IMR-90 (cell line): Measurements from ENCODE around the gene ANKFN1. TPM values are rescaled to one million over a fixed set of nuclear protein-coding genes. Genes with fewer than 3 reads are reported as not detected.

ENCODE experiments used
- ATAC-seq: fragments of 200-7000 bp; cut with Tn5 transposase; 2 replicates; pipeline ENCODE4 v1.9.1; 2020; ENCODE audit warnings: low read depth, mild to moderate bottlenecking, moderate library complexity
- BruUV-seq: library from RNA; stranded (reverse); fragments of 400-500 nt; replicated peaks from 2 replicates; lab custom pipeline; 2021; lab: Mats Ljungman, UMichigan
- CTCF ChIA-PET: fragments of 300-600 bp; formaldehyde crosslinking; extraction: SDS; loops from one replicate; lab custom pipeline; 2021; ENCODE audit warnings: antibody characterized with exemption; lab: Yijun Ruan, JAX
- POLR2A ChIA-PET: fragments of 300-600 bp; sonication (Branson Sonifier 250); formaldehyde crosslinking; loops from one replicate; lab custom pipeline; 2022; ENCODE audit warnings: antibody characterized with exemption; ENCODE audit not compliant: unreplicated experiment; lab: Charles Lee
- DNase-seq: peaks from one replicate; pipeline ENCODE4 v3.0.0; 2013
- H2AFZ ChIP-seq: replicated peaks from 2 replicates; pipeline ENCODE3; 2013; ENCODE audit warnings: low read length, mild to moderate bottlenecking; ENCODE audit not compliant: poor library complexity
- H2AK5ac ChIP-seq: 2 replicates; pipeline ENCODE4 v1.6.1; 2013; ENCODE audit warnings: low read depth, low read length, inconsistent platforms
- H2AK9ac ChIP-seq: replicated peaks from 2 replicates; pipeline ENCODE3; 2013; ENCODE audit warnings: mild to moderate bottlenecking, low read depth, low read length, moderate library complexity; ENCODE audit not compliant: poor library complexity
- H2BK120ac ChIP-seq: 2 replicates; pipeline ENCODE4 v1.6.1; 2013; ENCODE audit warnings: low read depth, low read length, inconsistent platforms
- H2BK15ac ChIP-seq: 3 replicates; pipeline ENCODE4 v1.6.1; 2013; ENCODE audit warnings: low read depth, low read length, inconsistent platforms
- H2BK20ac ChIP-seq: 2 replicates; pipeline ENCODE4 v1.6.1; 2013; ENCODE audit warnings: low read depth, mild to moderate bottlenecking, inconsistent platforms, low read length, moderate library complexity
- H2BK5ac ChIP-seq: 2 replicates; pipeline ENCODE4 v1.6.1; 2013; ENCODE audit warnings: mild to moderate bottlenecking, low read depth, low read length, inconsistent platforms; ENCODE audit not compliant: poor library complexity, severe bottlenecking
- H3K14ac ChIP-seq: replicated peaks from 2 replicates; pipeline ENCODE4 v1.6.1; 2013; ENCODE audit warnings: low read depth, low read length, inconsistent platforms
- H3K18ac ChIP-seq: 2 replicates; pipeline ENCODE4 v1.6.1; 2013; ENCODE audit warnings: low read depth, low read length, control low read depth
- H3K23ac ChIP-seq: 2 replicates; pipeline ENCODE4 v1.6.1; 2013; ENCODE audit warnings: low read depth, low read length, inconsistent platforms
- H3K27ac ChIP-seq: 2 replicates; pipeline ENCODE4 v1.5.1; 2013; ENCODE audit warnings: mild to moderate bottlenecking, control low read depth, low read length; ENCODE audit not compliant: insufficient read depth
- H3K27me3 ChIP-seq: 2 replicates; pipeline ENCODE4 v1.6.1; 2013; ENCODE audit warnings: low read length; ENCODE audit not compliant: control insufficient read depth, insufficient read depth
- H3K36me3 ChIP-seq: 2 replicates; pipeline ENCODE4 v1.6.1; 2013; ENCODE audit warnings: low read length, mixed read lengths; ENCODE audit not compliant: control insufficient read depth, insufficient read depth
- H3K4ac ChIP-seq: 2 replicates; pipeline ENCODE4 v1.6.1; 2013; ENCODE audit warnings: low read depth, low read length, inconsistent platforms
- H3K4me1 ChIP-seq: 2 replicates; pipeline ENCODE4 v1.6.1; 2013; ENCODE audit warnings: low read length, mixed read lengths; ENCODE audit not compliant: control insufficient read depth, insufficient read depth
- H3K4me2 ChIP-seq: 2 replicates; pipeline ENCODE4 v1.6.1; 2013; ENCODE audit warnings: low read depth, mild to moderate bottlenecking, control low read depth, low read length, moderate library complexity
- H3K4me3 ChIP-seq: 2 replicates; pipeline ENCODE4 v1.5.1; 2013; ENCODE audit warnings: low read depth, mild to moderate bottlenecking, control low read depth, low read length, moderate library complexity; ENCODE audit not compliant: insufficient read depth
- H3K56ac ChIP-seq: 2 replicates; pipeline ENCODE4 v1.6.1; 2013; ENCODE audit warnings: low read length, inconsistent platforms; ENCODE audit not compliant: insufficient read depth; ENCODE audit errors: extremely low read depth
- H3K79me1 ChIP-seq, 2 experiments: 2 replicates each; pipeline ENCODE4 v1.6.1; 2013; ENCODE audit warnings: low read length in 2 of 2, inconsistent platforms in 1 of 2, low read depth in 1 of 2
- H3K9ac ChIP-seq: 2 replicates; pipeline ENCODE4 v1.6.1; 2013; ENCODE audit warnings: low read depth, low read length, control low read depth
- H3K9me1 ChIP-seq: 2 replicates; pipeline ENCODE4 v1.6.1; 2013; ENCODE audit warnings: low read length, inconsistent platforms; ENCODE audit not compliant: insufficient read depth
- H3K9me3 ChIP-seq: 2 replicates; pipeline ENCODE4 v1.6.1; 2013; ENCODE audit warnings: low read length; ENCODE audit not compliant: control insufficient read depth, insufficient read depth
- H4K20me1 ChIP-seq: 2 replicates; pipeline ENCODE4 v1.6.1; 2013; ENCODE audit warnings: low read length, inconsistent platforms; ENCODE audit not compliant: insufficient read depth
- H4K5ac ChIP-seq: 2 replicates; pipeline ENCODE4 v1.6.1; 2013; ENCODE audit warnings: mild to moderate bottlenecking, low read depth, low read length, control low read depth
- H4K8ac ChIP-seq, 2 experiments: 2 replicates each; pipeline ENCODE4 v1.6.1; 2013; ENCODE audit warnings: low read depth in 2 of 2, low read length in 2 of 2, control low read depth in 1 of 2, inconsistent platforms in 1 of 2
- H4K91ac ChIP-seq: 2 replicates; pipeline ENCODE4 v1.6.1; 2013; ENCODE audit warnings: low read depth, low read length, inconsistent platforms; ENCODE audit not compliant: insufficient read depth
- CEBPB ChIP-seq: IDR thresholded peaks from 2 replicates; pipeline ENCODE4 v1.6.1; 2012; ENCODE audit warnings: low read depth, low read length, improper control_type of control experiment
- FOS ChIP-seq: fragments of 150-350 bp; IDR thresholded peaks from 2 replicates; pipeline ENCODE4 v1.6.1; 2016; ENCODE audit warnings: low read depth, low read length
- MAFK ChIP-seq: IDR thresholded peaks from 2 replicates; pipeline ENCODE4 v1.6.1; 2012; ENCODE audit warnings: low read depth, low read length, improper control_type of control experiment
- MXI1 ChIP-seq: IDR thresholded peaks from 2 replicates; pipeline ENCODE4 v1.6.1; 2012; ENCODE audit warnings: low read depth, mild to moderate bottlenecking, low read length, moderate library complexity, borderline replicate concordance
- NFE2L2 ChIP-seq: fragments of 150-350 bp; IDR thresholded peaks from 2 replicates; pipeline ENCODE4 v1.6.1; 2016; ENCODE audit warnings: low read depth, mild to moderate bottlenecking, low read length
- POLR2A ChIP-seq: IDR thresholded peaks from 2 replicates; pipeline ENCODE4 v1.6.1; 2012; ENCODE audit warnings: mild to moderate bottlenecking, low read depth, low read length
- RCOR1 ChIP-seq: IDR thresholded peaks from 2 replicates; pipeline ENCODE4 v1.6.1; 2012; ENCODE audit warnings: mild to moderate bottlenecking, low read length, improper control_type of control experiment; ENCODE audit not compliant: insufficient replicate concordance
- SMC3 ChIP-seq: fragments of 150-350 bp; IDR thresholded peaks from 2 replicates; pipeline ENCODE4 v1.6.1; 2016; ENCODE audit warnings: low read depth, mild to moderate bottlenecking, antibody characterized with exemption, low read length, moderate library complexity
- WGBS, 2 experiments: methylation state at CpG; one replicate each; pipeline versions ENCODE4 v1.1.5 to v1.1.7; 2013; ENCODE audit warnings: missing lambda C conversion rate in 2 of 2; ENCODE audit not compliant: insufficient read length in 1 of 2; ENCODE audit errors: extremely low coverage in 2 of 2; 5-methylcytosine and 5-hydroxymethylcytosine counted together
- dilution Hi-C: fragments of 300-500 bp; cut with HindIII; formaldehyde crosslinking; loops from one replicate; pipeline ENCODE4 v1.14.3; 2018; ENCODE audit warnings: low sequenced_read_pairs; ENCODE audit not compliant: unreplicated experiment
- in situ Hi-C: fragments of 300-500 bp; cut with MboI; formaldehyde crosslinking; loops from 3 replicates; pipeline ENCODE4 v1.14.3; 2019; ENCODE audit warnings: low sequenced_read_pairs, inconsistent platforms, mixed read lengths
- intact Hi-C: fragments of 100-400 bp; cut with micrococcal nuclease; formaldehyde crosslinking; loops from 2 replicates; pipeline ENCODE4 v1.10.0; 2022
- polyA plus RNA-seq, 3 experiments: library from polyadenylated mRNA; depleted of rRNA; stranded (reverse); fragments of >200 nt; gene quantifications; 2 replicates each; pipeline ENCODE4 v1.2.3, GENCODE V29; 2012; ENCODE audit warnings: low replicate concordance in 1 of 3
- total RNA-seq: library from RNA; depleted of rRNA; stranded (reverse); fragments of >200 nt; gene quantifications from 2 replicates; pipeline ENCODE4 v1.2.3, GENCODE V29; 2012
- TF ChIP-seq, protein P1 (sequence below): fragments of 150-350 bp; IDR thresholded peaks from 2 replicates; pipeline ENCODE4 v1.6.1; 2017; ENCODE audit warnings: mild to moderate bottlenecking, antibody characterized with exemption, low read length, low read depth

ANKFN1 gene
- total and polyA plus RNA-seq, 2 of the 4 experiments (the other 2 are of a cell fraction), result not detected

DNA sequence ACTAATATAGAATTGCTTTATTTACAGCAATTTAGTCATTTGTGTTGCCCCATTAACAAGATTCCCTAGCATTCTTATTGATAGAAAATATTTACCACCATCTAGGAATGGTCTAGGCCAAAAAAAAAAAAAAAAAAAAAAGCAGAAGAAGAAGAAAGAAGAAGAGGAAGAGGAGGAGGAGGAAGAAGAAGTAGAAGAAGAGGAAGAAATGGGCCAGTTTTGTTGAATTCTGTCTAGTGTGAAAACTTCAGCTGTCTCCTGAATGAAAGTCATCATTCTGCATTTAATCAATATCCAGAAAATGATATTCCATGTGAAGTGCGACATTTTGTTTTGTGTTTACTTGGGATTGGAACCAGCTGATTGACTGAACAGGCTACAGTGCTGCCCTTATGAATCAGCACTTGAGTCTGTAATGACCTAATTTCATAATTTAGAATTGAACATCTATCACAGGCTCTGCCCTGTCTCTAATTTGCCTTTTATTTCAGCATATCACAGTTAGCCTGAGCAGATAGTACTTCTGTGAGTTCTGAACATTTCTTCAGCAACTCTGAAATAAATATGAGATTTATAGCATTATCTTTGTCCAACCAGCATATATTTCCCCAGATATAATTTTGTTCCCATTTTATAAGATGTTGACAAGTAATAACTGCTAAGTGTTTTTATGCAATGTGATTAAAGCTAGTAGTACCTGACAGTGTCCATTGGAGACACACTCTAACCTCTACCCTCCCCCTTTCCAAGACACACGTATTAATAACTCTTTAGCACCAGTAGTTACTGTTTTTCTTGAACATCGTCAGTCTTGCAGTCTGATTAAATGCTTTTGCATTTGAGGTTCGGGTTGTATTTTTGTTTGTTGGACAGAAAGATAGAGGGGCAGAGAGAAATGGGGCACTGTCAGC lies 5.9 kb downstream of the ANKFN1 start (continued):
- no peak for TF ChIP-seq CEBPB

DNA sequence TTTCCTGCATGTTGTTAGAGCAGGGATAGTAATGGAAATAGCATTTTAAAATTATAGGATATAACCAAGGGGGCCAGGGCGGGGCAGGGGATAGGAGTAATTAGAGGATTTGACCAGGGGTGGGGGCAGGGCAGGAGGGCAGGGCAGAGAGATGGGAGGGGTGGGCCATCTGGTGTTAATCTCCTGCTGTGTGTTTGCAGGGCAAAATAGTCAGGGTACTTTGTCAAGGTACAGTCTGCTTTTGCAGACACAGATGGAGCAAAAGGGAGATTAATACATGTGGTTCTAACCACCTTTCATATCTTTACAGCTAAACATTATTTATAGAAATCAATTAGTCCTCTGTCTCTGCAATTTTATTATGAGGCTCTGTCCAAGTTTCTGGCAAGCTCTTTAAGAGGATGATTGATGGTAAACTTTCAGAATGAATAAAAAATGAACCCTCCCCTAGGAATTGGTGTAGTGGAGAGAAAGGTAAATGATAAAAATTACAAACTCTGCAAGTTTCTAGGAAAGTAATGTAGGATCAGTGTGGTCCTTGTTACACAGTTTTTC lies 6.6 kb downstream of the ANKFN1 start:
- CTCF ChIA-PET, result interaction anchor here (0.6 kb wide), 1 partner anchor 77 kb away, joined by 4 read pairs; no protein-coding TSS in a partner anchor
- Histone ChIP-seq H3K4me3 (no peak overlapping the region), H3K23ac (no peak overlapping the region), H2BK15ac (no peak overlapping the region), H3K4me1 (peaks cover 8% of the 10 kb centered on the region), H3K27me3 (no peaks in the 10 kb centered on the region), H4K5ac (no peak overlapping the region), H3K4me2 (no peak overlapping the region), H3K14ac (no peak overlapping the region), H2BK20ac (no peak overlapping the region), H3K4ac (no peak overlapping the region), H2BK5ac (no peak overlapping the region), H4K20me1 (no peaks in the 10 kb centered on the region), H2AFZ (no peak overlapping the region), H3K9me3 (no peaks in the 10 kb centered on the region), H3K56ac (no peak overlapping the region), H3K9me1 (peaks cover 11% of the 10 kb centered on the region), H3K36me3 (no peaks in the 10 kb centered on the region), H3K18ac (no peak overlapping the region), H2AK5ac (no peak overlapping the region), H2BK120ac (no peak overlapping the region), H2AK9ac (no peak overlapping the region), H3K9ac (no peak overlapping the region), H3K79me1 (0 out of 4 replicates have a peak, but pooled peaks cover 0 to 6% of the 10 kb centered on the region in 2 experiments), H4K91ac (no peak overlapping the region), H4K8ac (no peak overlapping the region), H3K27ac (no peak overlapping the region)
- intact Hi-C loops, result no loop called here
- no CpG with 5 or more reads among the region's 1 CpG for WGBS, 2 experiments
- in situ Hi-C loops, result no loop called here
- dilution Hi-C loops, result no loop called here
- DNase-seq (no peak), ATAC-seq (no peak)
- TF ChIP-seq CEBPB (no peak), NFE2L2 (no peak), SMC3 (no peak), POLR2A (no peak), FOS (no peak), MXI1 (no peak), RCOR1 (no peak), MAFK (no peak)
- TF ChIP-seq, protein P1, sequence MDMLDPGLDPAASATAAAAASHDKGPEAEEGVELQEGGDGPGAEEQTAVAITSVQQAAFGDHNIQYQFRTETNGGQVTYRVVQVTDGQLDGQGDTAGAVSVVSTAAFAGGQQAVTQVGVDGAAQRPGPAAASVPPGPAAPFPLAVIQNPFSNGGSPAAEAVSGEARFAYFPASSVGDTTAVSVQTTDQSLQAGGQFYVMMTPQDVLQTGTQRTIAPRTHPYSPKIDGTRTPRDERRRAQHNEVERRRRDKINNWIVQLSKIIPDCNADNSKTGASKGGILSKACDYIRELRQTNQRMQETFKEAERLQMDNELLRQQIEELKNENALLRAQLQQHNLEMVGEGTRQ, result no peak
- POLR2A ChIA-PET, result no interaction called here
- no TSS peak for BruUV-seq
